Measurements from ENCODE around the gene PDSS2. TPM values are rescaled to one million over a fixed set of nuclear protein-coding genes. Genes with fewer than 3 reads are reported as not detected.
"Not testable (repeated sequence)": the region's sequence is repeated elsewhere in the genome, so short reads cannot be mapped to it uniquely, and the experiment has no call there.

Gene PDSS2
- total RNA-seq, 1 donor from 2014 or later, result 15.2 TPM

- Mint-ChIP-seq H3K27ac (no peak overlapping the region), H3K4me3 (no peak overlapping the region), H3K9me3 (peaks cover 5% of the 10 kb centered on the region), H3K4me1 (ENCODE audit: unreplicated experiment) (peaks cover 3% of the 10 kb centered on the region), H3K27me3 (no peaks in the 10 kb centered on the region), H3K36me3 (peaks cover 14% of the 10 kb centered on the region)
- no peak for TF ChIP-seq CTCF (conservative IDR thresholded peaks at IDR 0.05)
- DNase-seq (ENCODE audit: extremely low spot score, unreplicated experiment), result no peak
These were observed 23.6 kb downstream of the PDSS2 start for GRCh38 chr6:107435798-107436197.

- no peak for TF ChIP-seq CTCF (conservative IDR thresholded peaks at IDR 0.05)
- Mint-ChIP-seq H3K9me3 (peaks cover 5% of the 10 kb centered on the region), H3K27ac (no peak overlapping the region), H3K4me3 (no peak overlapping the region), H3K4me1 (ENCODE audit: unreplicated experiment) (peaks cover 3% of the 10 kb centered on the region), H3K27me3 (no peaks in the 10 kb centered on the region), H3K36me3 (peaks cover 14% of the 10 kb centered on the region)
- no peak for DNase-seq (ENCODE audit: extremely low spot score, unreplicated experiment)
These were observed 24.6 kb downstream of the PDSS2 start for GRCh38 chr6:107434812-107435211.

DNA sequence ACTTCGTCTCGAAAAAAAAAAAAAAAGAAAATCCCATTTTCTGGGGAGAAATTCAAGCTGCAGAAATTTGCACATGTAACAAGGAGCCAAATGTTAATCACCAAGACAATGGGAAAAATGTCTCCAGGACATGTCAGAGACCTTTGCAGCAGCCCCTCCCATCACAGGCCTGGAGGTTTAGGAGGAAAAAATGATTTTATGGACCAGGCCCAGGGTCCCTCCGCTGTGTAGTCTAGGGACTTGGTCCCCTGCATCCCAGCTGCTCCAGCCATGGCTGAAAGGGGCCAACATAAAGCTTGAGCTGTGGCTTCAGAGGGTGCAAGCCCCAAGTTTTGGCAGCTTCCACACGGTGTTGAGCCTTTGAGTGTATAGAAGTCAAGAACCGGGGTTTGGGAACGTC, 33.4 kb downstream of the PDSS2 start:
- H3K4me3 Mint-ChIP-seq; H3K4me1 Mint-ChIP-seq (ENCODE audit: unreplicated experiment); DNase-seq (ENCODE audit: extremely low spot score, unreplicated experiment); H3K27me3 Mint-ChIP-seq; H3K27ac Mint-ChIP-seq: not testable (repeated sequence)
- peaks cover 13% of the 10 kb centered on the region for H3K9me3 Mint-ChIP-seq
- peaks cover 25% of the 10 kb centered on the region for H3K36me3 Mint-ChIP-seq

GRCh38 chr6:107423474-107423990, 35.8 kb downstream of the PDSS2 start:
- no peak for DNase-seq (ENCODE audit: extremely low spot score, unreplicated experiment)
- TF ChIP-seq CTCF (conservative IDR thresholded peaks at IDR 0.05), result no peak
- Mint-ChIP-seq H3K4me3 (no peak overlapping the region), H3K36me3 (peaks cover 21% of the 10 kb centered on the region), H3K27ac (no peak overlapping the region), H3K9me3 (peaks cover 13% of the 10 kb centered on the region), H3K27me3 (no peaks in the 10 kb centered on the region), H3K4me1 (ENCODE audit: unreplicated experiment) (peaks cover 4% of the 10 kb centered on the region)

GRCh38 chr6:107421696-107422256, 37.6 kb downstream of the PDSS2 start:
- no peak for TF ChIP-seq CTCF (conservative IDR thresholded peaks at IDR 0.05)
- Mint-ChIP-seq H3K36me3 (peaks cover 17% of the 10 kb centered on the region), H3K27me3 (no peaks in the 10 kb centered on the region), H3K4me1 (ENCODE audit: unreplicated experiment) (peaks cover 7% of the 10 kb centered on the region), H3K9me3 (peaks cover 6% of the 10 kb centered on the region), H3K4me3 (no peak overlapping the region), H3K27ac (no peak overlapping the region)
- DNase-seq (ENCODE audit: extremely low spot score, unreplicated experiment), result no peak

DNA sequence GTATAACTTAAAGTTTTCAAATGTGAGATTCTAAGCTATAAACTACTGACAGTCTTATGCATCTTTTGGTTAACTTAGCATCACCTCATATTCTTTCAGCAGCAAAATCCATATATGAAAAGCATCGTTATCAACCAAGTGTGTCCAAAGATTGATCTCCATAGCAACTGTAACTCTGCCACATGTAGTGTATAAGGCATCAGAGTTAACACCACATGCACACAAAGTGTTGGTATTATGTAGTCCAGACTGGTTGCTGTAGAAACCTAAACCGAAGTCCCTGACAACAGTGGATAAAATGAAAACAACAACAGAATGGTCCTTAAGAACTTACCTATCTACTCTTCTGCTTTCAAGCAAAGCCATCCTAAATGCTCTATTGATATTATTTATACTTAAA, 39.6 kb downstream of the PDSS2 start:
- no peak overlapping the region for H3K4me3 Mint-ChIP-seq

More for the DNA sequence above, 39.6 kb downstream of the PDSS2 start:
- Mint-ChIP-seq H3K36me3 (peaks cover 7% of the 10 kb centered on the region), H3K9me3 (no peaks in the 10 kb centered on the region), H3K4me1 (ENCODE audit: unreplicated experiment) (peaks cover 8% of the 10 kb centered on the region), H3K27me3 (no peaks in the 10 kb centered on the region), H3K27ac (no peak overlapping the region)
- TF ChIP-seq CTCF (conservative IDR thresholded peaks at IDR 0.05), result no peak
- DNase-seq (ENCODE audit: extremely low spot score, unreplicated experiment), result no peak
